Mesothelial cell of epicardium (in vitro differentiated cells): ENCODE results near the gene ZNF804B. TPM values are rescaled to one million over a fixed set of nuclear protein-coding genes. Genes with fewer than 3 reads are reported as not detected.

Experiments
- DNase-seq, 2 experiments: peaks; one replicate each; pipeline ENCODE4 v3.0.0; 2021; ENCODE audit warnings: low spot score in 2 of 2; ENCODE audit not compliant: unreplicated experiment in 2 of 2
- H3K27ac Mint-ChIP-seq: 2 replicates; pipeline ENCODE4 v1.8.0; 2021; ENCODE audit warnings: mixed read lengths
- H3K27me3 Mint-ChIP-seq: 2 replicates; pipeline ENCODE4 v1.8.0; 2021; ENCODE audit warnings: low read depth, mixed read lengths
- H3K36me3 Mint-ChIP-seq: 2 replicates; pipeline ENCODE4 v1.8.0; 2021; ENCODE audit warnings: mixed read lengths
- H3K4me1 Mint-ChIP-seq: 2 replicates; pipeline ENCODE4 v1.8.0; 2021; ENCODE audit warnings: mixed read lengths
- H3K4me3 Mint-ChIP-seq: 2 replicates; pipeline ENCODE4 v1.8.0; 2021; ENCODE audit warnings: mild to moderate bottlenecking, moderate library complexity, mixed read lengths
- H3K9me3 Mint-ChIP-seq: 2 replicates; pipeline ENCODE4 v1.8.0; 2021; ENCODE audit warnings: mixed read lengths
- total RNA-seq: library from RNA; stranded (reverse); gene quantifications from 3 replicates; pipeline ENCODE4 v1.2.1, GENCODE V29; 2021
- TF ChIP-seq, protein P1 (sequence below): fragments of 200-600 bp; sonication (generic); IDR thresholded peaks from one replicate; pipeline ENCODE4 v1.5.0; 2021; ENCODE audit warnings: antibody characterized with exemption; ENCODE audit not compliant: unreplicated experiment

The ZNF804B gene
- total RNA-seq, 1 donor from 2014 or later = 0.47 TPM

- TF ChIP-seq, protein P1, sequence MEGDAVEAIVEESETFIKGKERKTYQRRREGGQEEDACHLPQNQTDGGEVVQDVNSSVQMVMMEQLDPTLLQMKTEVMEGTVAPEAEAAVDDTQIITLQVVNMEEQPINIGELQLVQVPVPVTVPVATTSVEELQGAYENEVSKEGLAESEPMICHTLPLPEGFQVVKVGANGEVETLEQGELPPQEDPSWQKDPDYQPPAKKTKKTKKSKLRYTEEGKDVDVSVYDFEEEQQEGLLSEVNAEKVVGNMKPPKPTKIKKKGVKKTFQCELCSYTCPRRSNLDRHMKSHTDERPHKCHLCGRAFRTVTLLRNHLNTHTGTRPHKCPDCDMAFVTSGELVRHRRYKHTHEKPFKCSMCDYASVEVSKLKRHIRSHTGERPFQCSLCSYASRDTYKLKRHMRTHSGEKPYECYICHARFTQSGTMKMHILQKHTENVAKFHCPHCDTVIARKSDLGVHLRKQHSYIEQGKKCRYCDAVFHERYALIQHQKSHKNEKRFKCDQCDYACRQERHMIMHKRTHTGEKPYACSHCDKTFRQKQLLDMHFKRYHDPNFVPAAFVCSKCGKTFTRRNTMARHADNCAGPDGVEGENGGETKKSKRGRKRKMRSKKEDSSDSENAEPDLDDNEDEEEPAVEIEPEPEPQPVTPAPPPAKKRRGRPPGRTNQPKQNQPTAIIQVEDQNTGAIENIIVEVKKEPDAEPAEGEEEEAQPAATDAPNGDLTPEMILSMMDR = no peak
- peaks cover 90% of the 10 kb centered on the region for H3K27me3 Mint-ChIP-seq
- H3K4me1 Mint-ChIP-seq = peaks cover 8% of the 10 kb centered on the region
- no peak overlapping the region for H3K4me3 Mint-ChIP-seq
- H3K27ac Mint-ChIP-seq = no peak overlapping the region
- no peaks in the 10 kb centered on the region for H3K9me3 Mint-ChIP-seq
- DNase-seq = no peak
- no peaks in the 10 kb centered on the region for H3K36me3 Mint-ChIP-seq
These were observed 2.1 kb upstream of the ZNF804B start for GRCh38 chr7:88757371-88757770.

GRCh38 chr7:88758381-88759229 lies 895 bp upstream of the ZNF804B start:
- Mint-ChIP-seq H3K9me3 (no peaks in the 10 kb centered on the region), H3K4me3 (peak overlapping the region; percentile 66), H3K4me1 (peaks cover 8% of the 10 kb centered on the region), H3K36me3 (no peaks in the 10 kb centered on the region), H3K27ac (no peak overlapping the region), H3K27me3 (peaks cover 91% of the 10 kb centered on the region)
- DNase-seq = peak in 1 of 2 experiments; percentile 40
- TF ChIP-seq, protein P1 = no peak

DNA sequence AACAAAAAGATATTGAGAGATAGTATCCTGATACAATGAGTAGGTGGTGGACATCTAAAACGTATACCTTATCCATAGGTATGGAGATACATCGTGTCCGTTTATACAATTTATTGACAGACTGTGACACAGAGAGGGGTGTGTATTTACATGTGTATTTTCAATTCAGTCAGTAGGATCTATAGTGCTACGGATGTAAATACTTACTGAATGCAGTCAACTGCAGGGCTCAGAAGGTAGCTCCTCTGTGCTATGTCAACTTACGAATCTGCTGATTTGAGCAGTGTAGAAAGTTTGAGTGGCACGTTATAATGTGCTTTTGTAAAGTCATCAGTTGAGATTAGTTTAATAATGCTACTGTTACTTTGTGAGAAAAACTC lies 626 bp downstream of the ZNF804B start:
- DNase-seq = no peak
- H3K36me3 Mint-ChIP-seq = no peaks in the 10 kb centered on the region
- TF ChIP-seq, protein P1 = no peak
- peaks cover 89% of the 10 kb centered on the region for H3K27me3 Mint-ChIP-seq
- H3K4me3 Mint-ChIP-seq = peak overlapping the region; percentile 66
- peaks cover 8% of the 10 kb centered on the region for H3K4me1 Mint-ChIP-seq
- H3K27ac Mint-ChIP-seq = no peak overlapping the region
- no peaks in the 10 kb centered on the region for H3K9me3 Mint-ChIP-seq

GRCh38 chr7:88761779-88762178 lies 2.3 kb downstream of the ZNF804B start:
- peaks cover 86% of the 10 kb centered on the region for H3K27me3 Mint-ChIP-seq
- H3K4me3 Mint-ChIP-seq = no peak overlapping the region
- DNase-seq = no peak
- no peaks in the 10 kb centered on the region for H3K36me3 Mint-ChIP-seq
- H3K27ac Mint-ChIP-seq = no peak overlapping the region
- TF ChIP-seq, protein P1 = no peak
- H3K4me1 Mint-ChIP-seq = peaks cover 8% of the 10 kb centered on the region
- H3K9me3 Mint-ChIP-seq = no peaks in the 10 kb centered on the region

DNA sequence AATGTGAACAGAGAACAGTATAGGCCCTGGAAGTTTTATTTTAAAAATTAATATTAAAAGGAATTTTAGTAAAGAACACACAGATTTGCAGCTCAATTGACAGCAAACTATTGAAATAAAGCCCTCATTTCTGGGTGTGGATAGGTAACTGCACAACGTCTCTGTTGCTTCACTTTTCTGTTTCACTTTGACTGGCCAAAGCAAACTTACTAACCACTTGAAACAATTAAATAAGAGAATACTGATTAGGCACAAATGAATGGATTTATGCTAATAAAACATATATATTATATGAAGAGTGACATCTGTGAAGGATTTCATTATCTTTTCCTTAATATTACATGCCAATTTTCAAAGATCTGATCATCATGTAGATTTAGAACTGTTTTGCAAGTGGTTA lies 11.9 kb downstream of the ZNF804B start:
- H3K27ac Mint-ChIP-seq = no peak overlapping the region
- no peaks in the 10 kb centered on the region for H3K4me1 Mint-ChIP-seq
- no peaks in the 10 kb centered on the region for H3K9me3 Mint-ChIP-seq
- H3K4me3 Mint-ChIP-seq = no peak overlapping the region
- no peak for DNase-seq
- H3K36me3 Mint-ChIP-seq = no peaks in the 10 kb centered on the region
- peaks cover 23% of the 10 kb centered on the region for H3K27me3 Mint-ChIP-seq
- TF ChIP-seq, protein P1 = no peak
